Kidney (tissue), 14 donors: ENCODE measurements around the gene ZNF219. TPM values are rescaled to one million over a fixed set of nuclear protein-coding genes. Genes with fewer than 3 reads are reported as not detected.

Experiments used
- DNase-seq, 5 donors: peaks; one replicate each; pipeline ENCODE4 v3.0.0-alpha.2; 2013 to 2020
- FAIRE-seq: peaks from 2 replicates; lab custom pipeline; 2012; peaks lifted over from hg19 to GRCh38; lab: Jason Lieb, UNC
- H3K27ac ChIP-seq, 2 donors: one replicate each; pipeline ENCODE4 v1.7.0; 2013; ENCODE audit warnings: low read depth in 2 of 2, low read length in 2 of 2, inconsistent platforms in 1 of 2
- H3K27me3 ChIP-seq: one replicate; pipeline ENCODE4 v1.7.1; 2013; ENCODE audit warnings: low read length, inconsistent platforms; ENCODE audit not compliant: control insufficient read depth, insufficient read depth
- H3K36me3 ChIP-seq, 3 donors: one replicate each; pipeline versions ENCODE4 v1.7.0 to v1.7.1; 2013; ENCODE audit warnings: low read length in 3 of 3, control low read depth in 1 of 3, inconsistent platforms in 1 of 3; ENCODE audit not compliant: insufficient read depth in 3 of 3, control insufficient read depth in 2 of 3
- H3K4me1 ChIP-seq, 3 donors: one replicate each; pipeline versions ENCODE4 v1.7.0 to v1.7.1; 2013; ENCODE audit warnings: low read length in 3 of 3, inconsistent platforms in 1 of 3, low read depth in 1 of 3; ENCODE audit not compliant: control insufficient read depth in 2 of 3, insufficient read depth in 2 of 3
- H3K4me3 ChIP-seq, 3 donors: one replicate each; pipeline versions ENCODE4 v1.7.0 to v1.8.1; 2013; ENCODE audit warnings: low read length in 3 of 3, control low read depth in 1 of 3, inconsistent platforms in 1 of 3
- H3K9ac ChIP-seq, 3 donors: one replicate each; pipeline versions ENCODE4 v1.7.0 to v1.7.1; 2013; ENCODE audit warnings: low read length in 3 of 3, control low read depth in 1 of 3, inconsistent platforms in 1 of 3
- H3K9me3 ChIP-seq, 3 donors: one replicate each; pipeline versions ENCODE4 v1.7.0 to v1.7.1; 2013; ENCODE audit warnings: low read length in 3 of 3, control low read depth in 1 of 3, inconsistent platforms in 1 of 3; ENCODE audit not compliant: control insufficient read depth in 2 of 3, insufficient read depth in 1 of 3
- CTCF ChIP-seq: IDR thresholded peaks from 3 replicates; pipeline ENCODE4 v1.5.1; 2012; ENCODE audit warnings: mild to moderate bottlenecking, moderate library complexity, borderline replicate concordance; ENCODE audit not compliant: insufficient read depth; ENCODE audit errors: extremely low read depth
- intact Hi-C: fragments of 100-400 bp; cut with DNase I; formaldehyde crosslinking; loops from one replicate; pipeline ENCODE4 v1.11.1; 2022
- polyA plus RNA-seq: library from polyadenylated mRNA; stranded (reverse); fragments of 350-450 nt; fragmentation: Illumina TruSeq; extraction: RNeasy Lipid Tissue Mini Kit (QIAGEN cat#74804); gene quantifications from one replicate; pipeline ENCODE4 v1.2.3, GENCODE V29; 2014; ENCODE audit warnings: low read depth, low replicate concordance; ENCODE audit not compliant: insufficient read depth
- total RNA-seq: library from RNA; stranded (reverse); fragmentation: NEBNext Ultra II Directional; extraction: Animal tissue kit (Norgen Biotek cat#: 25700); gene quantifications from one replicate; pipeline ENCODE4 v1.2.1, GENCODE V29; 2021
- donor health status: control.
- donor health status: control.
- donor health status: control.
- donor health status: control.
- donor health status: control.
- donor health status: DM: yes; HTN: yes; CAD: no.
- donor health status: Normal renal cell carcinoma (clear cell type).

Gene ZNF219
- total and polyA plus RNA-seq, 2 donors from 2014 or later: 12.6 to 24.6 TPM

GRCh38 chr14:21040370-21040925 lies 58.0 kb downstream of the ZNF219 start:
- intact Hi-C loops: no loop called here
- no peak overlapping the region for H3K27ac ChIP-seq
- DNase-seq: no peak
- no peak overlapping the region for H3K4me3 ChIP-seq
- H3K9ac ChIP-seq: no peak overlapping the region
- no peaks in the 10 kb centered on the region for H3K9me3 ChIP-seq
- no peak for FAIRE-seq
- no peaks in the 10 kb centered on the region for H3K36me3 ChIP-seq
- no peak for TF ChIP-seq CTCF
- peaks cover 7 to 41% (median 29%) of the 10 kb centered on the region in 3 donors for H3K4me1 ChIP-seq
- H3K27me3 ChIP-seq: no peaks in the 10 kb centered on the region

Other genes with a start within 250 kb of the ZNF219 start
- 0.38 TPM for gene RNASE3, start 207.3 kb downstream of the ZNF219 start, total RNA-seq
- not detected for gene RNASE3, start 207.3 kb downstream of the ZNF219 start, polyA plus RNA-seq
- gene RNASE2, start 143.2 kb downstream of the ZNF219 start, total RNA-seq: 4.3 TPM
- 2.4 TPM for gene RNASE2, start 143.2 kb downstream of the ZNF219 start, polyA plus RNA-seq
- gene METTL17, start 108.7 kb downstream of the ZNF219 start, total RNA-seq: 53.2 TPM
- 68.6 TPM for gene METTL17, start 108.7 kb downstream of the ZNF219 start, polyA plus RNA-seq
- gene SLC39A2, start 99.4 kb downstream of the ZNF219 start, total RNA-seq: not detected
- not detected for gene SLC39A2, start 99.4 kb downstream of the ZNF219 start, polyA plus RNA-seq
- gene NDRG2, start 73.6 kb downstream of the ZNF219 start, total RNA-seq: 86.2 TPM
- 209 TPM for gene NDRG2, start 73.6 kb downstream of the ZNF219 start, polyA plus RNA-seq
- not detected for gene TPPP2, start 68.4 kb downstream of the ZNF219 start, total RNA-seq
- gene TPPP2, start 68.4 kb downstream of the ZNF219 start, polyA plus RNA-seq: 1.3 TPM
- not detected for gene RNASE13, start 63.8 kb downstream of the ZNF219 start, total RNA-seq
- gene RNASE13, start 63.8 kb downstream of the ZNF219 start, polyA plus RNA-seq: not detected
- not detected for gene RNASE7, start 56.3 kb downstream of the ZNF219 start, total RNA-seq
- not detected for gene RNASE7, start 56.3 kb downstream of the ZNF219 start, polyA plus RNA-seq
- gene RNASE8, start 40.8 kb downstream of the ZNF219 start, total RNA-seq: not detected
- gene RNASE8, start 40.8 kb downstream of the ZNF219 start, polyA plus RNA-seq: not detected
- 25.6 TPM for gene ARHGEF40, start 28.4 kb downstream of the ZNF219 start, total RNA-seq
- gene ARHGEF40, start 28.4 kb downstream of the ZNF219 start, polyA plus RNA-seq: 15.9 TPM
- 0.41 TPM for gene TMEM253, start 2.4 kb upstream of the ZNF219 start, total RNA-seq
- gene TMEM253, start 2.4 kb upstream of the ZNF219 start, polyA plus RNA-seq: 0.43 TPM
- not detected for gene OR5AU1, start 57.4 kb upstream of the ZNF219 start, total RNA-seq
- not detected for gene OR5AU1, start 57.4 kb upstream of the ZNF219 start, polyA plus RNA-seq
- 398 TPM for gene HNRNPC, start 170.8 kb upstream of the ZNF219 start, total RNA-seq
- gene HNRNPC, start 170.8 kb upstream of the ZNF219 start, polyA plus RNA-seq: 462 TPM
- gene RPGRIP1, start 181.4 kb upstream of the ZNF219 start, total RNA-seq: 0.47 TPM
- not detected for gene RPGRIP1, start 181.4 kb upstream of the ZNF219 start, polyA plus RNA-seq